ENCODE results near the gene TTC1.
A peak's percentile ranks its signal among the peaks of the same experiment; 100 is the strongest.
"Not testable (repeated sequence)": the region's sequence is repeated elsewhere in the genome, so short reads cannot be mapped to it uniquely, and the experiment has no call there.

The TTC1 gene

GRCh38 chr5:160008877-160009590 is at the start of gene TTC1:
TSS of gene TTC1 (plus strand) at chr5:160009139. CDS start at chr5:160010529, 1,390 bp downstream.
- peak; percentile 94 for DNase-seq (ENCODE audit: low spot score)

GRCh38 chr5:159961176-159962160 is 47.5 kb upstream of the TTC1 start:
- no peak for DNase-seq (ENCODE audit: low spot score)

- no peak for DNase-seq (ENCODE audit: low spot score)
Measured at GRCh38 chr5:159962214-159962613, 46.7 kb upstream of the TTC1 start.

GRCh38 chr5:159963935-159964334 is 45.0 kb upstream of the TTC1 start:
- no peak for DNase-seq (ENCODE audit: low spot score)

GRCh38 chr5:159965031-159965837 is 43.7 kb upstream of the TTC1 start:
- DNase-seq (ENCODE audit: low spot score) = no peak

GRCh38 chr5:159965838-159966128 is 43.2 kb upstream of the TTC1 start:
- not testable (repeated sequence) for DNase-seq (ENCODE audit: low spot score)

GRCh38 chr5:159969966-159970365 is 39.0 kb upstream of the TTC1 start:
- no peak for DNase-seq (ENCODE audit: low spot score)

- DNase-seq (ENCODE audit: low spot score) = no peak
Measured at GRCh38 chr5:159971038-159971437, 37.9 kb upstream of the TTC1 start.

GRCh38 chr5:159971514-159971913 is 37.4 kb upstream of the TTC1 start:
- DNase-seq (ENCODE audit: low spot score) = no peak

- DNase-seq (ENCODE audit: low spot score) = no peak
Measured at GRCh38 chr5:159971931-159972461, 36.9 kb upstream of the TTC1 start.

GRCh38 chr5:159972538-159973362 is 36.2 kb upstream of the TTC1 start:
- no peak for DNase-seq (ENCODE audit: low spot score)

- no peak for DNase-seq (ENCODE audit: low spot score)
Measured at GRCh38 chr5:159975462-159976019, 33.4 kb upstream of the TTC1 start.

GRCh38 chr5:159976921-159977320 is 32.0 kb upstream of the TTC1 start:
- DNase-seq (ENCODE audit: low spot score) = no peak

GRCh38 chr5:159978358-159978757 is 30.6 kb upstream of the TTC1 start:
- DNase-seq (ENCODE audit: low spot score) = no peak

- no peak for DNase-seq (ENCODE audit: low spot score)
Measured at GRCh38 chr5:159982421-159983173, 26.3 kb upstream of the TTC1 start.

- no peak for DNase-seq (ENCODE audit: low spot score)
Measured at GRCh38 chr5:159987031-159987674, 21.8 kb upstream of the TTC1 start.

GRCh38 chr5:159990506-159990905 is 18.4 kb upstream of the TTC1 start:
- no peak for DNase-seq (ENCODE audit: low spot score)

GRCh38 chr5:159992566-159992965 is 16.4 kb upstream of the TTC1 start:
- no peak for DNase-seq (ENCODE audit: low spot score)

- no peak for DNase-seq (ENCODE audit: low spot score)
Measured at GRCh38 chr5:159993194-159993593, 15.7 kb upstream of the TTC1 start.

- no peak for DNase-seq (ENCODE audit: low spot score)
Measured at GRCh38 chr5:159995907-159996306, 13.0 kb upstream of the TTC1 start.

Data from left forelimb (tissue), 1 donor.